TTC549 (cell line): ENCODE data around the gene GPR87.
A peak's percentile ranks its signal among the peaks of the same experiment; 100 is the strongest.

Experiments
- FAIRE-seq: peaks from 2 replicates; lab custom pipeline; 2012; peaks lifted over from hg19 to GRCh38; lab: Jason Lieb, UNC

Gene GPR87

DNA sequence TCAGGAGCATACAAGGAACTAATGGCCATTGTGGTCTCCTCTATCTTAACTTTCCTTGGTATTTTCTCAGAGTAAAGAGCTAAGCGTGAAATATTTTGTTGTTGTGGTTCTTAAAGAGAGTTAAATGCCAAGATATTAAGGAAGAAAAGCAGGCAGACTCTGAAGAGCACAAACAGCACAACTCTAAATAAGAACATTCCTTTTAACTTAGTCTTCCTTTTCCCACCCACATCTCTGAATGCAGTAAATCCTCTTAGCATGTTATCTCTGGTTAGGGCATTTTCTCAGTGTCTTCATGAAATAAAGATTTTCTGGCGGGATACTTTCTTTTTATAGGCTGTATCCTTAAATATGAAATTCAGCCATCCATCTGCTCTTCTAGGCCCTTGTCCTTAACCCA lies 1.5 kb downstream of the GPR87 start:
- no peak for FAIRE-seq

DNA sequence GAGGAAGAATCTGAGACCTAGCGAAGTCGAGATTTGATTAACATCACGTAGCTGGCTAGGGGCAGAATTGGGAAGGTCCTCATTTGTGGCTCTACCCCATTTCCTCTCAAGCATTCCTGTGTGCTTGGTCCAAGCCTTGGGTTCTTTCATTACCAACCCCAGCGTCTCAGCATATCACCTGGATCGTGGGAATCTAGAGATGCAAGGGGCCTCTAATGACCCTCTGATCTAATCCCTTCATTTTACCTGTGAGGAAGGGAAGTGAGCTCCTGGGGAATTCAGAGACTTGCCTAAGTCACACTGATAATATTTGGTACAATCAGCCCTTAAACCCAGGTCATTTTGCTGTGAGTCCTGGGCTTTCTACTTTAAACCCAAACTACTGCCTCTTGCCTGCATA lies 2.0 kb downstream of the GPR87 start:
- FAIRE-seq, result no peak

DNA sequence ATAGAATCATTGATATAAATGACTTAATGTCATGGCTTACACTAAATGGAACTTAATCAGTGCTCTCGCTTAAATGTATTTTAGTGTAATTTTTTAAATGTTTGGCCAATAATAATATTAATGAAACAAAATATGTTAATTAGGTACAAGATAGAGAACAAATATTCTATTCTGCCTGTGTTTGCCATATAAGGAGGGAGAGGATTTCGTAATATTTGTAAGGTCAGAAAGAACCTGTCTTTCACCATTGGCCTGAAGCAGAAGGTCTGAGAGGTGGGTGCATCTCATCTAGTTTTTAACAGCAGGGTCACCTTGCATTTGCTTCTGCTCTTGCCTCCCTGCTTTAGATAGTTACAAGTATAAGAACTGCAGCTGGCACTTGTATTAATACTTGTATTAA lies 2.5 kb downstream of the GPR87 start:
- FAIRE-seq, result no peak

DNA sequence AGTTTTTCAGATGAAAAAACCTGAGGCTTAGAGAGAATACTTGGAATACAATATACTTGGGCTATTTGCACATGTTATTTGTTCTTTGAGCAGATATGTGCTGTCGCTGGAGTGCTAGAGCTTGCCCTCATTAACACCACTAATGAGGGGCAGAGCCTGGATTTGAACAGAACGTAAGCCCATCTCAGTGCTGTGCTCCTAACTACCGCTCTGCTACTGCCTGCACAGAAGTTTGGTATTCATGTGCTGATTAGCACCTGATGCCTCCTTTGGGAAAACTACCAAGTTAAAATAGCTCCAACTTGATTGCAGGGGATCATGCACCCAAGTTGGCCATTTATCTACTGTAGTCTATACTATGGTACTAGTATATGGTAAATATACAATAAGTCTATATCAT lies 3.6 kb downstream of the GPR87 start:
- FAIRE-seq, result no peak

DNA sequence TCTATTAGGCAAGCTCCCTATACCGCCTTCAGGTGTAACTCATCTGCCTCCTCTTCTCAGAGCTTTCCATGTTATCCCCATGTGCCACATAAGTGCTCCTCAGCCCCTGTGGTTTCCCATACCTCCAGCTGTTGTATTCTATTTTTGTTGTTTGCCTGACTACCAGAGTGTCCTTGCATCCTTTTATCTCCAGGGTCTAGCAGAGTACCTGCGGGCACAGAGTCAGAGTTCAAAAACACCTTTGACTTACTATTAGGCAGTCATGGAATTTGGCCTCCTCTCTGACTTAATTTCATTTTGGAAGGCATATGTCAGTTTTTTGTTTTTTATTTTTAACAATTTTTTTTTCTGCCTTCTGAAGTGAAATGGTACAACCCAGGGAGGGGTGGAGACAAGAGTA lies 7.1 kb downstream of the GPR87 start:
- no peak for FAIRE-seq

DNA sequence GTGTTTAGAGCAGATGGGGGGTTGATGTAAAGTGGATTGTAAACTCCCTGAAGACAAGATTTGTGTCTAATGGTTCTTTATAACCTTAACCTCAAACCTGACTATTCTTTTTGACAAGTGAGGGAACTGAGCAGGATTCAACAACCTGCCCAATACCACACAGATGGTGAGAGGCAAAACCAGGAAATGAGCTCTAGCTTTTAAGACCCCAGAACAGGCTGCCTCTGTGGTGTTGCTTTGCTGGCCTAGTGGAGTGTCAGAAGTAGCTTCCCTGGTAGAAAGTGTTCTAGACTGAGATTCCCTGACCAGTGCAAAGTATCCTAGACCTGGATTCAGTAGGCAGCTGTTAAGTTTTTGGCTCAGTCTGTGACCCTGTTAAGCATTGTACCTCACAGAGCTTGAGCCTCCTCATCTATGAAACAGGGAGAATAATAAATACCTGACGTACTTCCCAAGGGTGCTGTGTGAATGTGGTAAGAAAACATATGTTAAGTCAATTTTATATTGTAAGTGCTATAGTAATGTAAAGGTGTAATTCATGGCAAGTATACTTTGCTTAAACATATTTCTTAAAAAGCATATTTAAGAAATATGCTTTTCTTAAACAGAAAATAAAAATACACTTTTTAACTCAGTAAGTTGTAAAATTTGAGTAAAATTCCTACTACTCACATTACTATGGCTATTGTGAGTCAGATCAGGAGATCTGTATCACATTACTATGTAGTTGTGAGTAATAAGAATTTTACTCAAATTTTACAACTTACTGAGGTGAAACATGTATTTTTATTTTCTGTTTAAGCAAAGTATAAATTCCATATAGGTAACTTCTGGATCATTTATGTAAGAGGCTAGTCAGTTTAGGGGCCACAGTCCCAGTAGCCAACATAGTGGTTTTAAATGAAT lies 8.8 kb downstream of the GPR87 start:
- no peak for FAIRE-seq

DNA sequence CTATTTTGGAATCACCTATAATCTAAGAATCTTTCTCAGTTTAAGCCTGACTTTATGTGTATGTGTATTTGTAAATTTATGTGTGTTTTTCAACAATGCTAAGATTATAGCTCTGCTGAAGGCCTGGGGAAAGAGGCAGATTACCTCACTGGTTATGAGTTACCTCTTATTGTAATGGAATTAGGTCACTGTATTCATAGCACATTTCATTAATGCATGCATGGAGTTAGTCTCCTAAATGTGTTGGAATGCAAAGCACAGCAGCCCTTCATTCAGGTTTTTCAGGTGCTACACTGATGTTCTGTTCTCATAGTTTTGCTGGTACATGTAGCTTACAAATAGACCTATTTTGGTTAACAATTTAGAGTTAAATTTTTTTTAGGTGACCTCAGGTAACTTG lies 9.5 kb downstream of the GPR87 start:
- no peak for FAIRE-seq

DNA sequence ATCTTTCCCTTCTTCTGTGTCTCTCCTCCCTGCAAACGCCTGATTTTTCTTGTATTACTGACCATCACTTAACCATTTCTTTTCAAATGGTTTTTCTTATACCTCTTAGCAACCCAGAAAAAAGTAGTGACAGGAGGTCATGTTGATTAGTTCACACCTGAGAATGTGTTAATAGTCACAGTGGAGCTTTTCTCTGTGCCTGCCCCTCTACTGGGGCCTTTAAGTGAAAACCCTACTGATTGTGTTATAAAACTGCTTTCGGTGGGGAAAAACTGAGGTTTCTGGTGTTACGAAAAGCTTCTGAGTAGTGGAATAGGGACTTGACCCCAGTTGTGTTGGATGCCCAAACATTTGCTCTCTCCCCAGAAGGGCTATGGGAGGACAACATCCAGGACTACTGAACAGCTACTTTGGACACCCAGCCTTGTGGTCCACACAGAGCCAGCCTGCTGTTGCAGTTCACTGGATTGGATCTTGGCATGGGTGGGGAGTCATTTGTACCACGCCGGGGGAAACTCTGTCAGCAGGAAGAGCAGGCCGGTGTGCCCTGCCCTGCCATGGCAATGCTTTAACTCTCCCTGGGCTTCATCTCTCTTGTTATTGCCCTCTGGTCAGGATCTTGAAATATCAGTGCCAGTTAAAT lies 10.3 kb downstream of the GPR87 start:
- FAIRE-seq, result no peak

DNA sequence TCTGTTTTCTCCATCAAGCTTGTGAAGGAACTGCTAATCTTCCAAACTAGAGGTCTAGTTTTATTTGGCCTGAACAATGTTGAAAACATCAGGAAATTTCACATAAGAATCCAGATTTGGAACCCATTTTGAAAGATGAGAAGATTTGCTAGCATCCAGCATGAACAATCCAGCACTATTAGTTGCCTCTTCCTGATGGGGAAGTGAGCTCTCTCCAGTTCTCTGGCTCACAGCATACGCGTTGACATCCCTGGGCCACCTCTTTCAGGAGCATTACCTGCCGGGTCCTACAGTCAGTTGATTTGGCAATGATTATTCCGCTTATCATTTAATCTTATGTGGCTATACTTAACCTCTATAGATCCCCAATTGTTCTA lies 10.9 kb downstream of the GPR87 start:
- FAIRE-seq, result no peak

DNA sequence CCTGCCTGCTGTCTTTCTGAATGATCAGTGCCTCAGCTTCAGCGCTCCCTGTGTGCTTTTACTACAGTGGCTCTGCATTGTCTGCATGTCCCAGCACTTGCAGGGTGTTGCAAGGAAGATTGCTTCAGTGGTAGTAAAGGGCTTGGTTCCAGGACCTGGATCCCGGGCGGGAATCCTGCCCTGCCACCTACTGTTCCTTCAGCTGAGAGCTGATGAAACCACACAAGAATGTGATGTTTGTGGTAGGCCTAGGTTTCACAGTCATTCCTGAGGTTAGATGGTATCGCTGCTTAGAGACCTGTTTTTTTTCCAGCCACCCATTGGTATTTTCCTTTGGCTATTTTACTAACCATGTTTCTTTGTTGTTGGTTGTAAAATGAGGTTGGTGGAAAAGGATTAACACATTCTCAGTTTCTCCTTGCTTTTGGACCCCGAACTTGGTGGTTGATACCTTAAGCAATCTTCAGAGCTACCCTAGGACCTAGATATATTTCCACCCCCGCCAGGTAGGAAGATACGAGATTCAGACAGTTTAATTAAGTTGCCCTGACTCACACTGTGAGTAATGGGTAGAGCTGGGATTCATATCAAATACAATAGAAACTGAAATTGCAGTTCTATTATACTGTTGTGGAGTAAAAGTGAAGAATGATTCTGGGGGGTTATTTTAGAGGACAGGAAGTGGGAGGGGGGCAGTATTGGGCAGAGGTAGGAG lies 11.4 kb downstream of the GPR87 start:
- FAIRE-seq, result no peak

DNA sequence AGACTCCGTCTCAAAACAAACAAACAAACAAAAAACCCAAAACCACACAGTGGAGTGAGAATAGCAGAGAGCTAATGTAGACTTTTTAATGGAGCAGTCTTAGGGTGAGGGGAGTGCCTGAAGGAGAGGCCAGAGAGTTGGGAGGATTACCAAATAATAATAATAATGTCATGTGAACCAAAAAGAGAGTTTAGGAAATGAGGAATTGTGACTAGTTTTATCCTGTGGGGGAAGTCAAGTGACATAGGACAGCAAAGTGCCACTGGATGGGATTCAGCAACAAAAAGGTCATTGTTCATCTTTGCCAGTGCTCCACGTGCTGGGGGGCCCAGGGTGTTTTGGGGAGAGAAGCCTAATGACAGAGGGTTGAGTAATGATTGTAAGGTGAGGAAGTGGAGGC lies 12.9 kb downstream of the GPR87 start:
- no peak for FAIRE-seq

DNA sequence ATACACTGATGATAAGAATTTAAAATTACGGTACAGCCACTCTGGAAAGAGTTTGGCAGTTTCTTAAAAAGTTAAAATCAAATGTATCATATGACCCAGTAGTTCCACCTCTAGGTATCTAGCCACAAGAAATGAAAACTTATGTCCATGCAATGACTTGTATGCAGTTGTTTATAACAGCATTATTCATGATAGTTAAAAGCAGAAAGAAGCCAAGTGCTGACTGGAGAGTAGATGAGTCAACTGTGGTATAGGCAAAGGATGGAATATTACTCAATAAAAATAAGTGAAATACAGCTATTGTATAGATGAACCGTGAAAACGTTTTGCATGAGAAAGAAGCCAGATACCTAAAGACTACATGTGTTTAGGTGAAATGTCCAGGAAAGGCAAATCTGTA lies 14.8 kb downstream of the GPR87 start:
- no peak for FAIRE-seq

DNA sequence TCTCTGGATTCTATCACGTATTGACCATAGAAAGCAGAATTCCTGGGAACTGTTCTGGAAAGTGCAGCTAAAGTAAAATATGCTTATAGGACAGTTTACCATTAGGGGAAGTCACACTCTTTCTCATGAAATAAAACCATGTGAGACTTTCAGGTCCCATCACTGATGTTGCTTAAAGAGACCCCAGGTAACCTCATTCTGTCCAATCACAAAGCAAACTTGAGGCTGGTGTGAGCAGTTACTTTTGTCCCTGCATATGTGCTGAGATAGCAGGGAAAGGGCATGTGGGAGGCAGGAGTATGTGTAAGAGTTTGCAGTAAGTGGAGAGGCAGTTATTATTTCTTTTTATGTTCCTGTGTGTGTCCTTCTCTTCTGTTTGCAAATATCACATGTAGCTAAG lies 16.1 kb downstream of the GPR87 start:
- no peak for FAIRE-seq

DNA sequence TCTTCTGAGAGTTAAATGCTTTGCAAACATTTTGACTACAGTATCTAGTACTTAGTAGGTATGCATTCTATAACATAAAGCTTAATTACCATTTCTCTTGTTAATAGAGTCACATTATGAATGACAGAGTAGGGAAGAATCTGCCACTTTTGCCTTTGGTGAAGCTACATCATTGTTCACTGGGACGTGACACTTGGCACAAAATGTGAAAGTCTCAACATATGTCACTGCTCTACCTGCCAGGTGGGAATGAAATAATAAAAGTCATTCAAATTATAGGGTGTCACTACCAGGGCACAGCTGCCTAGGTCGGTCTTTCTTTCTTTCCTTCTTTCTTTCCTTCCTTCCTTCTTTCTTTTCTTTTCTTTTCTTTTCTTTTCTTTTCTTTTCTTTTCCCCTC lies 17.6 kb downstream of the GPR87 start:
- FAIRE-seq, result no peak

DNA sequence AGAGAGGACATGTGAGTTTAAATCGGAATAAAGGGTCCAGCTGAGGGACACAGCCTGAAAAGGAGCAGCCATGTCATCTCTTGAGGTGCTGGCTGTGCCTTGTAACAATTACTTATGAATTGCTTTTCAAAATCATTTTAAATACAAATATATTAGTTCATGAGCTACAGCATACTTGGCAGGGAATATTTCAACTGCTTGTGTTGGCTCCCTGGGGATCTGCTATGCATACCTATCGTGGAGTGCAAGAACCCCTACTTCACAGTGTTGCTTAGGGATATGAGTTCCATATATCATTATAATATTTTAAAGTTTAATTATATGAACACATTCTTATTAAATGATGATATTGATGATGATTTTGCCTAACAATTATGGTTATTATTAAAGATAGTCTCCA lies 19.2 kb downstream of the GPR87 start:
- no peak for FAIRE-seq

DNA sequence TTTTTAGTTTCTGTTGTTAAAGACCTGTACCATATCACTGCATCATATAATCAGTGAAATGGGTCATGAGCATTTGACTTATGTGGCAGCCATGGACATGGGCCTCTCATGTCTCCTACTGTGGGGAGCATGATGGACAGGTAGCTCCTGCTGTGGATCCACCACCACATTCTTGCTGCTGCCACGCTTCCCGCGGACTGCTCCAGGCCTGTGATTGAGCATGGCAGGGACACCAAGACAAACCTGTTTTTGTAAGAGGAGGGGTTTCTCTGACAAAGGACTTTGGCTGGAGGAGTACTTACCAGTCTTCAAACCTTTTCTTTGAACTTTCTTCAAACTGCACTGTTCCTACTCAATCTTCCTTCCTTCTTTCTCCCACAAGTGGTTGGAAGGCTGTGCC lies 20.4 kb downstream of the GPR87 start:
- no peak for FAIRE-seq

DNA sequence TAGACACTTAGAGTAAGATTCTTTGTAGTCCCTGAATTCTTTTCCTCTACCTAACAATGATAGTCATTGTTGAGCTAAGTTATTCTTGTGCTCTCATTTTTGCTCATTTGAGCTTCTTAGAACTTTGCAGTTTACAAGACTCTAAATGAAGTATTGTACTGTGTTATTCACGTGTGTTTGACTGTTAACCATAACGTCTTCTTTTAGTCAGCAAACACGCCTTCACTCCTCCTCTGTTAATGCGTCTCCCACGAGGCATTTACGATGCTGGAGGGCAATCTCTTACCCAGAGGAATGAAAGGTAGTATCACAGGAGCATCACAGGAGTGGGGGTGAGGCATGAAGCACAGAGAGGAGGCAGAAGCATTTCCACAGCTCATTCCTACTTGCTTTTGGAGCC lies 23.5 kb downstream of the GPR87 start:
- no peak for FAIRE-seq

DNA sequence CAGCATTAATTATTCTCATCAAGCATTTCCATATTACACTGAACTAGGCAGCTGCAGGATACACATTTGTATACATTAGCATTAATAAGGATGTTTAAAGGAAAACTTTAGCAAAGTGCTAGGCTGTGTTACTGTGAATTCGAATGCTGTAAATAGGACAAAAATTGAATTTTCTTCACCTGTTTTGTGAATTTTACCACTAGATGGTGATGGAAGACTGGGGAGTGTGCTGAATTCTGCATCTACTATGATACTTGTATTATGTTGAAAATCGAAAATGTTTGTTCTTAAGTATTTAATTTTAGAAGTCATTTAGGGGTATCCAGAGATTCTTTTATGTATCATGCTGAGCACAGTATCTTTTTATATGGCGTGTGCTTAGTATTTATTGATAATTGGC lies 25.9 kb downstream of the GPR87 start:
- FAIRE-seq, result no peak

DNA sequence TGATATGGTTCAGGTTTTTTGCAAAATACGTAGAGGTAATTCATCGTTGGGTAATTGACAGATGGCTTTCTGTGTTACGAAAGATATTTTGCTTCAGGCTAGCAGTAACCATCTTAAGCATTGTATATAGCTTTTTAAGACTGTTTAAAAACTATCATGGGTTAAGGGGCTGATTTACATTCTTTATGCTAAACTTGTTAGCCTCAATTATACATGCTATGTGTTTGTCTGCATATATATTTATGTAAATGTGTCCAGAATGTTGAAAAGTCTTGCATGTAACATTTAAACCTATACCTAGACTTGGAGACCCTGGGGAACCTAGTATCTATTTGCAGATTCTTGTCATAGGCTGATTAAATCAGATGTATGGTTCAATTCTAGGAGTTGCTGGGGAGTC lies 27.2 kb downstream of the GPR87 start:
- no peak for FAIRE-seq

DNA sequence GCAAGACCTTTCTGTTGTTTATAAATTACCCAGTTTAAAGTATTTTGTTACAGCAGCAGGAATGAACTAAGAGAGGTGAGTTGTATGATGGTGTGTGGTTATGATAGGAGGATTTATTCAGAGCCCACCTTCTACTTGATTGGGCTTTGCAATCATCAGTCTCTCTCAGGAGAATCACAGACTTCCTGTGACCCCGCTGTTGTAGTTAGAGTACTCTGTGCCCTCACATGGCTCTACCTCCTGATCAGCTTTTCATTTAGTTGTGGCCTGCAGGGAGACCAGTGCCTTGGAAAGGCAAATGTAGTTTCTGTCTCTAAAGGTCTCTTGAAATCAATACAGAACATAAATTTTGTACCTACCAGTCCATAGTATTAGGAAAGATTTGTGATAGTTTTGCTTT lies 30.7 kb downstream of the GPR87 start:
- no peak for FAIRE-seq

DNA sequence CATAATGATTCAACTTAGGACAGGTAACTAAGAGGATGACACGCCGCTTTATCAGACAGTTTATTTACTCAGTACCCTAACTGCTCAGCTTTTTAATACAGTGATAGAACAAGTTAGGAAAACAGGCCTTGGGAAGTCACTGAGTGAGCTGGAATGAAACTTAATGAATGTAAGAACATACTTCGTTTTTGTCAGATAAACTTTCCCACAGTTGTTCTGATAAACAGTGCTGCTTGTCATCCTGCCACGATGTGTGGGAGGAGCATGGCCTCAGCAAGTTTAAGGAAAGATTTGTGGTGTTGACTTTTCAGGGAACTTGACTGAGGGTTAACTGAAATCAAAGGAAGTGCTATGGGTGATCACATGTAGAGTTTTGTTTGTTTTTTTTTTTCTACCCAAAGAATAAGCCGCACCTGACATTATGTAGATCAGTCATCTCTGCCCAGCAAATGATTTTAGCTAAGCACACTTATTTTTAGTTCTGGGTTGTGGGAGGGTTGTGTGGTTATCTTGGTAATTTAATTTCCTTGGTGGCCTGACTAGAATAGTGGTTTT lies 32.6 kb downstream of the GPR87 start:
- no peak for FAIRE-seq

DNA sequence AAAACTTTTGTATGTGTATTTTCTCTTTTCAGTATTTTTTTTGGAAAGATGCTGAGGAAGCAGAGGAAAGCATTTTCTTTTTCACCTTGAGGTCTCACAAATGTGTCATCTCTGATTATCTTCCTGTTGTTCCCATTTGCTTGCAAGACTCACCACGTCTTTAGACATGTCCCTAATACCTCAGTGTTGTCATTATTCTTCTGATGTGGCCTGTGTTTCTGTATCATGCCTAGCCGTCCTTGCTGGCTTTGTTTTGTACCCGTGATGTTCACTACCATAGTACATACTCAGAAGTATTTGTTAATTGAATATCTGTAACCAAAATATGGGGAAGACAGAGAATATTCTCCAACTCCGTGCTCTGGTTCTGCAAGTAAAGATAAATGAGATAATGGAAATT lies 33.2 kb downstream of the GPR87 start:
- no peak for FAIRE-seq

DNA sequence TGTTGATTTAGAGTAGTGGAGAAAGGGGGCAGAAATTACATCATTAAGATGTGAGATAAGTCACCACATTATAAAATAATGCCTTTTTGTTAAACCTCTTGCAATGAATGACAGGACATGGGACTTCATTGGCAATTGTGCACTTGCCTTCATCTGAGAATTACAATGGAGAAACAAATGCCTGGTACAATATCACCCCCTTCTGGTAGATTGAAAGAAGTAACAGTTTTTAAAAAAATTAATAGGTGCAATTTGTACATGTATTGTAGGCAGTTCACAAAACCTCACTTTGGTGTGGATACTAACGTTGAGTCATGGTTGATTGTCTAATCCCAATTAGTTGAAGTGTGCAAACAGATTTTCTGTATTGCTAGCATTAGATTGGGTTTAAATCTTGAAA lies 33.7 kb downstream of the GPR87 start:
- peak; percentile 87 for FAIRE-seq
